Stimulated activated CD4-positive, alpha-beta T cell treated with anti-CD3 and anti-CD28 coated beads, TNF-alpha, amount 100 ng/mL, for 4 hours (primary cell): Measurements from ENCODE around the gene PSMB7.

Experiments used
- DNase-seq, 3 experiments: peaks; one replicate each; pipeline ENCODE4 v3.0.0-alpha.2; 2020; ENCODE audit warnings: low read depth in 3 of 3

PSMB7 gene

DNA sequence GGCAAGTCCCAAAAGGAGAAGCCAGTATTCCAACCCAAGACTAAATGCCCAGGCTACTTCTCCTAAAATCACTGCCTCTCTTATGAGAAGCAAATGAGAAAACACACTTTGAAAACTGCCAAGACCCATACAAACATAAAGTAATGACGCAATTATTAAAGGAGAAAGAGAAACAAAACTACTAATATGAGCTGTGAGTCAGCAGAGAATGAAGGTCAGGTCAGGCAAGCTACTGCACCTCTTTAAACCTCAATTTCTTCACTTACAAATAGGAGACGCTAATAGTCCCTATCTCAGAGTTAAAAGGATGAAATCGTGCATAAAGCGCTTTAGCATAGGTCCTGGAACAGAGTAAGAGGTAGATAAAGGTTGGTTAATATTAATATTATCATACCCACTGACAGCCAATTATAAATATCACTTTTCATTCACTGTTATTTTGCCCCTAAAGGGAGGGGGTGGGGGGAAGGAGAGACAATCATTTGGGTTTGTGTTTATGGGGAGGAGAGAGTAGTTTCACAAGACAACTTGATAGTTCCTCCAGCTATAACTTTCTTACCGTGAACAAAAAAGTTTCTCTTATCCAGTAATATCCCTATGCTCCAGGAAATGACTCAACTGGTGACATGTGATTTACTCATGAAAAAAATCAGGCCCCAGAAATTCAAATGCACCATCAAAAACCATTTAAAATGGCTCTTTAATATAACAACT lies 3.6 kb downstream of the PSMB7 start:
- DNase-seq = no peak

DNA sequence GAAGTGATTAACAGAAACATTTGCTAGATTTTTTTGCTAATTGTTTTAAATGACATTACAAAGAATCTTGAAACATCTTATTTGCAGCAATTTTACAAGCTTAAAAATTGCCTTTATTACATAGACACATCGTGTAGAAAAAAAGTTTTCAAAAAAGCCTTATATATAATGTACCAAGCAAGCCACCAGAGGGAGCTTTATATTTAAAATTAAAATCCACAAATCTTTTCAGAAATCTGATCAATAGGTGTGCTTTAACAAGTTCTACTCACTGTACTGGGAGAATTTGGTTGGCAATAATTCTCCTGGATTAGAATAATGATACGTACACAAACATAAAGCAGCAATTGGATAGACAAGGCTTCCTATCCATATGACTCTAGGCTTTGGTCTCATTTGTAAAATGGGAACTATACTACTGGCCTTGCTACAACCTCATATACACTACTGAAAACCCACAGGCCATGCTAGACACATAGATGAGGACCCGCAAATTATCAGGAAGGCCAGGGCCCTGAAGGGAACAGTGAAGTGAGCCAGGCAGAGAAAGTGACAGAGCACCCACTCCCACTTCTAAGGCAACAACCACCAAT lies 4.8 kb downstream of the PSMB7 start:
- DNase-seq = no peak

DNA sequence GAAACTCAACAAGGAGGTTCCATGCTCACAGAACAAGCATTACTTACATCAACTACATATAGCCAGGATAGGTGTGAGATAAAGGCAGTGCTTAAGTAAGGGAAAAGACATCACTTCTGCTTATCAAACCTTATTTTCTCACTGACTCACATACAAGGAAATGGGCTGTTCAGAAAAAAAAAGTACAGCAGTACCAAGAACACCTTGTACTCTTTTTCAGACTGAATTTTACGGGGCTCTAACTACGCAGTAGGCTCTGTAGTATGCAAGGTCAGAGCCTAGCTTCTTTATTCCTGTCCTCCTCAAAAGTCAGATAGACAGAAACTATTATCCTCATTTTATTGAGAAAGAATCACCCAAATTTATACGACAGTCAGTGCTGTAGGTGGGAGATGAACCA lies 5.8 kb downstream of the PSMB7 start:
- no peak for DNase-seq

DNA sequence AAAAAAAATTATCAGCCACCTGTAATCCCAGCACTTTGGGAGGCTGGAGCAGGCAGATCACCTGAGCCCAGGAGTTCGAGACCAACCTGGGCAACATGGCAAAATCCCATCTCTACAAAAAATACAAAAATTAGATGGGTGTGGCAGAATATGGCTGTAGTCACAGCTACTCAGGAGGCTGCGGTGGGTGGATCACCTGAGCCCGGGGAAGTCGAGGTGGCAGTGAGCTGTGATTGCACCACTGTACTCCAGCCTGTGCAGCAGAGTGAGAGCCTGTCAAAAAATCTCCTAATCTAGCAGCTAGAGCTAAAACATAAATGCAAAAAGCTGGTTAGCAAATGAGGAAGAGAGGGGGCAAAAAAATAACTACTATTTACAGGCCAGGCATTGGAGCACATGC lies 12.0 kb downstream of the PSMB7 start:
- DNase-seq = no peak

DNA sequence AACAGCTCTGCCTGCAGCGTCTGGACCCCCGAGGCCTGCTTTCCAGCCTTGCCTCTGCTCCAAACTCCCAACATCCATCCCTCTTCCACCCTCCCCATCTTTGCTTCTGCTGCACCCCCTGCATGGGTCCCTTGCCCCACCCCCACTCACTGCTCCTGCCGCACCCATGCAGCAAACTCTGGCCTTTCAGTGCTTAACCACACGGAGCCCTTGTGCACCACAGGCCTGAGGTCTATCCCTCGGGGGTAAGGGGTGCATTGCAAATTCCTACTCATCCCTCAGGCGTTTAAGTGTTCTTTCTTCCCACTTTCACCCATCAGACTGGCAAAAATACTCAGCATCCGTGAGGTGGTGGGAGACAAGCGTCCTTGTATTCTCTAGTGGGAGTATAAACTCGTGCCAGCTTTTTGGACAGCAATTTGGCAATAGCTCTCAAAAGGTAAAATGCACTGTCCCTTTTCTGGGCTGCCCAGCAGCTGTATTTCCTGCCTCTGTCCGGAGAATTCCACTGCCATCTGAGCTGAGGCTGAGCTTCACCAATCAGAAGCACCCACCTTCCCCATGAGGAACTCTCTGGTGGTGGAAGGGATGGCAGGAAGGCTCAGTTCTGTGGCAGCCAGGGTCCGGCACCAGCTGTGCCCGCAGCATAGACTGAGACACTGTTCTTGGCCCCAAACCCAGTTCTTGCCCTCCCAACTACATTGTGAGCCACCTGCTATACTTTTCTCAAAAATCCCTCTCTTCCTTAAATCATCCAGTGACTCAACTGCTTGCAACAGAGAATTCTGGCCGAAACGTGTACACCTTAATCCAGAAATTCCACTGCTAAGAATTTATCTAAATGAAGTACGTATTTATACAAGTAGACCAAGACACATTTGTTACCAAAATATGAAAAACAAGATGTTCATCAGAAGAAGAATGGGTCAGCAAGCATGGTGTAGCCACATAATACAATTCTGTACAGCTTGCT lies 15.0 kb downstream of the PSMB7 start:
- DNase-seq = no peak

DNA sequence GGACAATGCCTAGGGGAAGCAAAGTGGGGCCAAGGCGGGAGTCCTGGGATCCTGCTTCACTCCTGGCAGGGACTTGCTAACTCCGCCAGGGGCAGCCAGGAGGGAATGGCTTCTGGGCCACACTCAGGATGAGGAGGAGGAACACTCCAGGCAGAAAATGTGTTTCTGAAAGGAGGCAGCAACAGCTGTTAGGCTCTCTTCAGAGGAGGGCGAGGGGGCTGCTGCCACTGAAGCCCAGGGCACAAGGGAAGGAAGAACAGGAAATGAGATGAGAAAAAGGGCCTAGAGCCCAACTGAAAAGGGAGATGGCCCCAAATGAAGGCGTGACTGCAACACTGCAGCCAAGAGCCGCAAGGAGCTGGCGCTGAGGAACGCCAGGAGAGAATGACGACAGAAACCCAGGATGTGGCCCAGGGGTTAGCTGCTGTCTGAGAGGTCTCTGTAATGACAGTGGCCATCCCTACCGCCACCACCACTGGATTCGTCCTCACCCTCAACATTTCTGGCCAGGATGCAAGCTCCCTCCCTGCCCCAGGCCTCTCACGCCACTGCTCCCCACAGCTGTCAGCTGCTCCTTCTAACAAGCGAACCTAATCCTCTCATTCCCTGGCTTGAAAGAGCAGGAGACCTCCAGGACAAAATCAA lies 15.8 kb downstream of the PSMB7 start:
- DNase-seq = no peak

DNA sequence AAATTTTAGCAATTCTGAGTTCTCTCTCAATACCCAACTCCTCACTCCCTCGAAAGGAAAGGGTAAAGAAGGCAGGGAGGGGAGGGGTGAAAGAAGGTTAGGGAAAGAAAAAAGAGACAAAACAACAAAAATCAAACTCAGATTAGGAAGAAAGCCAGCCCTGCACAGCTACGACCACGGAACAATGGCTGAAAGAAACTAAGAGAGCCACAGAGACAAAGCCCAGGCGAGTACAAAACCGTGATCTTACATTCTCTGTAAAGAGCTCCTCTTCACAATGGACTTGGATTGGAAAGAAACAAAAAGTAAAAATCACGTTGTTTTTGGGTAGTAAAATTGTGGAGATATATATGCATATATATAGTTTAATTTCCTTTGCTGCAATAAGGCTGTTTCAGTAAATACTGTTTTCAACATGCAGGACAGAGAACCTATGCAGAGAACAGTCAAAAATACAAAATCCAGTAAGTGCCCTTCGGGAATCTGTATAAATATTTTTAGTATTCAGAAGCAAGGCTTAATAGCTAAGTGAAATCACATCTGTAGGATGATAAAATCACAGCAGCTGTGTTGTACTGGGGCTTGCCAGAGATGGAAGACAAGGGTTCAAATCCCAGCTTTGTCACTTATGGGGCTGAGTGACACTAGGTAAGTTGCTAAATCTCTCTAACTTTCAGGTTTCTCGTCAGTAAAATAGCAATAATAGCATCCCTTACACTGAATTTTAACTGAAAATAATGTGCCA lies 16.9 kb downstream of the PSMB7 start:
- no peak for DNase-seq

DNA sequence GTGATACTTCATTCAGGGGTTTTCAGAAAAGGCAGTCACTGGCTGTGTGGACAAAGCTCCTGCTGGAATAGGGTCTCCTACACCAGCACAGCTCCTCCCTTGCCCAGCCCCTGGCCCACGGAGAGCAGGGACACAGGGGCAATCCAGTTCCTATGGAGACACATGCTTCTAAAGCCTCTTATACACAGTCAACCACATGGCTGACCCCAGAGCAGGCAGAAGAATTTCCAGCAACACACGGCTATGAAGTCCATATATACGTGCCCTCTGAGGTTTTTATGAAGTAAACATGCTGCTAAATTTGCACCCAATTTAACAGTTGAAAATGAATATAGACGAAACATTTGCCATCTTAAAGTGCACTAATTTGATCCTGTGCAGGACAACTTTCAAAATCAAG lies 19.4 kb downstream of the PSMB7 start:
- no peak for DNase-seq

DNA sequence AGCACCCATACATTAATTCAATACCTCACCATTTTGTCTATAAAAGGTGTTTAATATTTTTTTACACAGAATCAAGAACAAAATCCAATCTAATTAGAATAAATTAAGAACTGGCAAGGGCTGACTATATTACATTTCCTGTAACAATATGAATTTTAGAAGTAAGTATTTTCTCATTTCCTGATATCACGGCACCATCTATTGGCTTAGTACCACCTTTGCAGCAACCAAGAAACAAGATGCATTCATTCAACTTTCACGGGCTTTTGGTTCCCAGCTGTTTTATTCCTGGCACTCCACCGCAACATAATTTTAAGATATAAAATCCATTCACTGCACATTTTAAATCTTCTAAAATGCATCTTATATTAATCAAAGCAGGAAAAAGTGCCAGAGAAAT lies 20.6 kb downstream of the PSMB7 start:
- DNase-seq = no peak

DNA sequence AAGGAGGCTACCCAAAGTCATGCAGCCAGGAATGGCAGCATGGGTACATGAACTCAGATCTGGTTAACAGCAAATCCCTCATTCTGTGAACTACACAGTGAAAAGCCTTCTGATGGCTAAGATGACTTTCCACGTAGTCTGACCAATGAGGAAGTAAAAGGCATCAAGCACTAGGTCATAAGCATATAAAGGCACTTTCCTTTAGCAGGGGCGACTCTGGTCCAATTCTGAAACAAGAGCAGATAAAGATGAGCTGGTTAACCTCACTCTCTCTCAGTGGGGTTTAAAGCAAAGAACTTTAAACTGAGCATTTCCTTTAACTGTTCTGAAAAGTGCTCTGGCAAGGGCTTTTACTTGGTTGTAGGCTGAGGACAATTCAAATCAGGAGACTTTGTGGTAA lies 21.1 kb downstream of the PSMB7 start:
- DNase-seq = no peak

DNA sequence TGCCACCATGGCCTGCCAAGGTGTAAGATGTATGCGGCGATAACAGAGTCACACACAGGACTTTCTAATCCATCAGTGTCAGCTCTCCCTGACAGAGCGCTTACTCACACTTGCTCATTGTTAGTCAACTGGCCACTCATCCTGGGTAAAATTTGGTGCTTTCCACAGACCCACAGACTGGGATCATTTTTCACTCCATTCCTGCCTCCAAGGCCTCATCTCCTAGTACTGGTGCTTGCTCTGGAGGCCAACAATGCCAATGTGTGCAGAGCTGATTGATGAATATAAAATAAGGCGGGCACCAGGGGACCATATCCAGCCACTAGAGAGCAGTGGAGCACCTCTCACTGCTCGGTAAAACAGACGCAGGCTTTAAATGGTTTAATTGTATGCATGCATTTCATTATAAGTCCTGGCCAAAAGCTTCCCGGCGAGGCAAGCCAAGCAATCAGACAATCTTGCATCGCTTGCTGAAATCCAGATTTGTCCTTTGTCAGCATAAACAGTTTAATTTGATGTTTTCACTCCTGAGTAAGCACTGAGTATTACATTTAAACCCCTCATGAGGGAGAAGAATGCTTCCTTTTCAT lies 22.3 kb downstream of the PSMB7 start:
- no peak for DNase-seq

DNA sequence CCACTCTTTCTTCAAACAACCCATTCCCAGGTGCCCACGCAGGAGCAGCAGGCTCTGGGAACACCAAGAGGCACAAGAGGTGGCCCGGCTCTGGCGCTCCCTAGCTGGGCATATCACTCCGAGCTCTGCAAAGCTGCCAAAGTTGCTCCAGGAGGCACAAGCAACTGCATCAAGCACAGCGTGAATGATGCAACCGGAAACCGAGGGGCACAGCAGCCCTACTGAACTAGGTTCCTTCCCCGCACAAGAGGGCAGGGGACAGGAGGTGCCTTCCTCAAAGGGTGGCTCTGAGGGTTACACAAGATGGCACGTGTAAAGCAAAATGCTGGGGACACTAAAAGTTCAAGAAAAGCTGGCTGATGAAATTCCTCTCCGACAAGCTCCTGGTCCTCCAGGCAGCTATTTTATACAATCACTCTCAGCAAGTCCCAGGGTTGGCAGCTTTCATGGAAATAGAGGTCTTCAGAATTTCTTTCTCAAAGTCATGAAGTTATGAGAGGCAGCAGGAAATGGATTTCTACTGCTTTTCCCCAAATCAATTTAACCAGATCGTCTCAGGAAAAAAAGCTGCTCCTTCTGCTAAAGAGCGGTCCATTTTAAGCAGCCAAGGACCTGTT lies 22.9 kb downstream of the PSMB7 start:
- no peak for DNase-seq

DNA sequence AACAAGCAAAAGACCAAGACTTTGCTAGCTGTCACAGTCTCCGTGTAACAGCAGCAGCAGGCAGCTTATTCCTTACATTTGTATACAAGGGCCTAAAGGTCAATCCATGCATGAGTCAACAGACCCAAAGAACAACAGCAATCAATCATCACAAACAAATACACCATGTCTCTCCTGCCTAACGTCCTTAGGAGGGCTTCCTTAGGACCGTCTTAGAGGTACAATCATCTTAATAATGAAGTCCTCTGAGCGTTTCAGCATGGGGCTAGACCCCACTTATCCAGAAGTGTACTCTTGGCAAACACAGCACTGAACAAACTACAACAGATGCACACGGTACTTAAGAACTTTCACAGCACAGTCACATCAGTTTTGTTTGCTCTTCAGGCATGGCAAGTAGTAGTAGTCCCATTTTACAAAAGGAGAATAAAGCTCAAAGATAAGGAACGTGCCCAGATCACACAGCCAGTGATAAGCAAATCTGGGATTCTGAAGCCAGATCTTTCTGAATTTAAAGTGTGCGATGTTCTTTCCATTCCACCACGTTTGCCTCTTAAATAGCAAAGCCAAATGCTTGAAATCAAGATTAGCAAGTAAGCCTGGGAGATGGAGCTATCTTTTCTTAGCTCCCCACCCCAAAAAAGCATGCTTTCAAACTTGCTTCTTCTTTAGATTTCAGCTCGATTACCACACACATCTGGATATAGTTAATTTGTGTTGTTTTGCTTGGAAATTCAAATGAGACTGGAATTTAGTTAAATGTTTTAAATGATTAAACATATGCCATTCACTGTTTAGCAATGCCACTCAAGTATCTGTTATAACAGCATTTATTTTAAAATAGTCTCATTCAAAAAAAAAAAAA lies 24.2 kb downstream of the PSMB7 start:
- DNase-seq = no peak

DNA sequence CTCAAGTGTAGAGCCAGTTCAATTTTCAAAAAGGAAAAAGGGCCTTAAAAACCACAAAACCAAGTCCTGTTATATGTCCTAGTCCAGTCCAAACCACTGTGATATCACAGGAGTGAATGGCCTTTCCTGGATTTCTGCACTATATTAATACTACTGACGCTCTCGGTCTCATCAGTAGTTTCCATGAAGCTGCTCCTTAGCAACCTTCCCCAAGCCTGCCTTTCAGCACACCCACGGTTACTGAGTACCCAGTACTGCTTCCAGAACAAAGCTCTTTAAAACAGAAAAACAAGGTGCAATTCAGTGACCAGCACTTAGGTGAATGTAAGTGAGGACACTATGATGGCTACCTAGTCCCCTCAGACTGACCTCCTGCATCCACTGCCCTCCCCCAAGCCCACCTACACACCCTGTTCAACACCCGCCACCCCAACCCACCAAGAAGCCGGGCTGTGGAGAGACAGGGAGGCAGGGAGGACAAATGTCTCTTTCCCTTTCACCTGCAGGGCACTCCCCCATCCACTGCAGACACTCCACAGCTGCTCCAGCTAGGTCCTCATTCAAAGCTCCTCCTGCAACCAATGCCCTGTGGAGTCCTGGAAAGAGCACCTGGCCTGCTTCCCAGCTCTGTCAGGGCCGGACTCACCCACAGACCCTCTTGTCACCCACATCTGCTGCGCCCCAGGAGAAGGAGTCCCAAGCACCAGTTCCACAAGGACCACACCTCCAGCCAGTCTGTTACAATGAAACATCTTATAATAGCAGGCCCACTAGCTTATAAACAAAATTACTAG lies 25.9 kb downstream of the PSMB7 start:
- DNase-seq = no peak

DNA sequence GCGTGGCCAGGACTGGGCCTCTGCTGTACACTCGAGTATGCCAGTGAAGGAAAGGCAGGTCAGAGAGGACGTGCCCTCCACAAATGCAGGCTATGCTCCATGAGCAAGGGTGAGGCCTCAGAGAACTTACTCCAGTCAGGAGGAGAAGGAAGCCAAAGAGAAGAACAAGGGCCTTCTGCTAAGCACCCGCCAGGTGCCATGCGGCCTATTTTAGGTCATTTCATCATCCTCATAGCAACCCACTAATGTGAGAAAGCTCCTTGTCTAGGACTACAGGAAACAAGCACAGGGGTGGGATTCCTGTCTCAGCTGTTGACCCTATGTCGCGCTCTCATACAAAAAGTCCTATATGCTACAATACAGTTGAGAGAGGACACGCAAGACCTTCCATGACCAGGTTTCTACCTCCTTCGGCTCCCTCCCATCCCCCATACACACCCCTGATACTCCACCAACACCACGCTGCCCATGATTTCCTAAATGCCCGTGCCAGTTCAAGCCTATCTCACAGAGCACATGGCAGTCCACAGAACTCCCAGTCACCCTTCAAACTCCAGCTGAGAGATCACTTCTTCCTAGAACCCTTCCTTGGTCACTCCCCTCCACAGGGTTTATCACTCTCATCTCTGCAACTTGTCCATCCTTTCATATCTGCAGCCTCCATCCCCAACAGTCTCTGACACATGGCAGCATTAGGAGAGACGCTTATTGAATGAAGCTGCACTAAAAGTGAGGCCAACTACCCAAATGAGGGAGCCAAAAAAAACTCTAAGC lies 26.8 kb downstream of the PSMB7 start:
- no peak for DNase-seq

DNA sequence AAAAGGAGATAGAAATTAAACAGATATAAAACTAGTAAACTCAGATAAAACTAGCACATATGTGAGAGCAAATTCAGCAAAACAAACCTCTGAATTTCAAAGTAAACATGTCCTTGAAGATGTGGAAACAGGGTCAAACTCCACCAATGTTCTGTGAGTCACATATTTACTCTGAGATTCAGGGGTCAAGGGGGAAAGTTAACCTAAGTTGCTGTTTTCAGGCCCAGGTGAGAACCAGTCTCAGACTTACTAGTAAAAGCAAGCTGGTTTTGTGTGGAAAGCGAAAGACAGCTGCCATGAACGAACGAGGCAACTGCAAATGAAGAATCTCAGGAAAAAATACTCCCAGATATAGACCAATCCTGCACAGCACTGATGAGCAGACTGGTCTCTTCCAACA lies 29.0 kb downstream of the PSMB7 start:
- DNase-seq = no peak

DNA sequence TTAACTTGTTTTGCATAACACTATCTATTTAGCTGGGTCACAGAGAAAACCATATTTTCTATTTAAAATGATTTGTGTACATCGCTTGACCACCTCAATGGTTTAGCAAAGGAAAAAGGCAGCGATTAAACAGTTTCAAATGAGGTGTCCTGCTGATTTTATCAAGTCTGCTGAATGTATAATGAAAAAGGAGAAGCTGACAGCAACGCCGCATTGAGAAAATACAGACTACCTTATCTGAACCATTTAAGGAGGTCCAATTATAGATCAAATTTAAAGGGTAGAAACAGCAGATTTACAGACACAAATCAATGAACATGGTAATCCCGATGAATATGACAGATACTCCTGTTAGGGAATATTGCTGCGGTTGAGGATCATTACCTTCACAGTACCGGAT lies 29.6 kb downstream of the PSMB7 start:
- no peak for DNase-seq

DNA sequence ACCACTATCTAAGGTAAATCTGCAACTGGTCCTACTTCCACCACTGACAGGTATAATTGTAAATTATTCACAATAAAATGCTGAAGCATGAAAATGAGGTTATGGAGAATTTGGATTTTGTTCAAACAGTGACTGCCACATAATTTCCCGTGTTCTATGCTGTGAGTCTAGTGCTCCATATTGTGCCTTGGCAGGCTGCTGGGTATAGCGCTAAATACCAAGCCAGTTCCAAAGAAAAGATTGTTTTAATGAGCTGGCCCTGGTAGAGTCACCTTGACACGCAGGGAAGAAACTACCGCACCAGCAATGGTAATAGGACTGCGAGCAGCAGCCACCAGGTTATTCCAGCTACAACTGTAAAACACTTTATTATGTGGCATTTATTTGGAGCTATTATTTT lies 30.4 kb downstream of the PSMB7 start:
- no peak for DNase-seq
